Mesenchymal stem cell (in vitro differentiated cells and primary cell): ENCODE data around the gene KRTAP10-2.
"Not testable (repeated sequence)": the region's sequence is repeated elsewhere in the genome, so short reads cannot be mapped to it uniquely, and the experiment has no call there.

ENCODE experiments used
- DNase-seq: peaks from one replicate; pipeline ENCODE4 v3.0.0-alpha.2; 2013
- H2AFZ ChIP-seq: one replicate; pipeline ENCODE4 v1.6.1; 2013; ENCODE audit warnings: low read depth, mild to moderate bottlenecking, control low read depth, inconsistent platforms, low read length, moderate library complexity
- H2AK5ac ChIP-seq: 2 replicates; pipeline ENCODE4 v1.6.1; 2013; ENCODE audit warnings: low read length, moderate library complexity, mild to moderate bottlenecking, inconsistent platforms; ENCODE audit not compliant: severe bottlenecking
- H2BK120ac ChIP-seq: one replicate; pipeline ENCODE4 v1.6.1; 2013; ENCODE audit warnings: low read depth, mild to moderate bottlenecking, inconsistent platforms, low read length, moderate library complexity
- H2BK12ac ChIP-seq, 2 experiments: one replicate each; pipeline ENCODE4 v1.6.1; 2013; ENCODE audit warnings: inconsistent platforms in 2 of 2, low read length in 2 of 2, mild to moderate bottlenecking in 2 of 2, moderate library complexity in 2 of 2, control low read depth in 1 of 2
- H2BK15ac ChIP-seq: one replicate; pipeline ENCODE4 v1.6.1; 2013; ENCODE audit warnings: mild to moderate bottlenecking, low read depth, inconsistent platforms; ENCODE audit not compliant: poor library complexity, severe bottlenecking
- H2BK5ac ChIP-seq: 2 replicates; pipeline ENCODE4 v1.6.1; 2013; ENCODE audit warnings: low read depth, mild to moderate bottlenecking, low read length, control low read depth, inconsistent platforms; ENCODE audit not compliant: poor library complexity, severe bottlenecking
- H3K14ac ChIP-seq, 2 experiments: one replicate each; pipeline ENCODE4 v1.6.1; 2013; ENCODE audit warnings: inconsistent platforms in 2 of 2, low read length in 2 of 2, control low read depth in 1 of 2, mild to moderate bottlenecking in 1 of 2, moderate library complexity in 1 of 2
- H3K18ac ChIP-seq, 2 experiments: one replicate each; pipeline ENCODE4 v1.6.1; 2013; ENCODE audit warnings: inconsistent platforms in 2 of 2, low read length in 2 of 2, control low read depth in 1 of 2, low read depth in 1 of 2, mild to moderate bottlenecking in 1 of 2
- H3K23ac ChIP-seq, 2 experiments: one replicate each; pipeline ENCODE4 v1.6.1; 2013; ENCODE audit warnings: inconsistent platforms in 2 of 2, low read length in 2 of 2, mild to moderate bottlenecking in 2 of 2, moderate library complexity in 2 of 2, control low read depth in 1 of 2
- H3K27ac ChIP-seq: 2 replicates; pipeline ENCODE4 v1.5.1; 2013; ENCODE audit warnings: mild to moderate bottlenecking, moderate library complexity, low read length, control low read depth, inconsistent platforms; ENCODE audit not compliant: poor library complexity, severe bottlenecking
- H3K27me3 ChIP-seq, 2 experiments: 2 replicates each; pipeline versions ENCODE4 v1.6.1 to v1.7.0; 2013; ENCODE audit warnings: low read length in 2 of 2, mild to moderate bottlenecking in 2 of 2, moderate library complexity in 2 of 2, control low read depth in 1 of 2, inconsistent platforms in 1 of 2; ENCODE audit not compliant: control insufficient read depth in 1 of 2, insufficient read depth in 1 of 2
- H3K36me3 ChIP-seq, 2 experiments: 2 replicates each; pipeline versions ENCODE4 v1.6.1 to v1.7.0; 2013; ENCODE audit warnings: low read length in 2 of 2, control low read depth in 1 of 2, inconsistent platforms in 1 of 2, low read depth in 1 of 2, mild to moderate bottlenecking in 1 of 2; ENCODE audit not compliant: insufficient read depth in 2 of 2, control insufficient read depth in 1 of 2
- H3K4ac ChIP-seq, 2 experiments: one replicate each; pipeline ENCODE4 v1.6.1; 2013; ENCODE audit warnings: inconsistent platforms in 2 of 2, low read length in 2 of 2, mild to moderate bottlenecking in 2 of 2, moderate library complexity in 2 of 2, control low read depth in 1 of 2, low read depth in 1 of 2
- H3K4me1 ChIP-seq: 2 replicates; pipeline ENCODE4 v1.6.1; 2013; ENCODE audit warnings: low read depth, low read length, control low read depth; ENCODE audit not compliant: control insufficient read depth, insufficient read depth
- H3K4me2 ChIP-seq: 2 replicates; pipeline ENCODE4 v1.6.1; 2013; ENCODE audit warnings: low read length, mild to moderate bottlenecking, inconsistent platforms; ENCODE audit not compliant: poor library complexity, severe bottlenecking
- H3K4me3 ChIP-seq, 2 experiments: 2 replicates each; pipeline versions ENCODE4 v1.5.1 to v1.7.0; 2013; ENCODE audit warnings: low read length in 2 of 2, mild to moderate bottlenecking in 2 of 2, control low read depth in 1 of 2, low read depth in 1 of 2; ENCODE audit not compliant: insufficient read depth in 1 of 2
- H3K79me1 ChIP-seq: replicated peaks from 2 replicates; pipeline ENCODE4 v1.6.1; 2013; ENCODE audit warnings: mild to moderate bottlenecking, control low read depth, low read length, inconsistent platforms; ENCODE audit not compliant: poor library complexity, severe bottlenecking
- H3K9ac ChIP-seq: 2 replicates; pipeline ENCODE4 v1.7.0; 2013; ENCODE audit warnings: mild to moderate bottlenecking, low read length, moderate library complexity
- H3K9me3 ChIP-seq: 2 replicates; pipeline ENCODE4 v1.7.0; 2013; ENCODE audit warnings: mild to moderate bottlenecking, low read length; ENCODE audit not compliant: control insufficient read depth
- H4K8ac ChIP-seq: one replicate; pipeline ENCODE4 v1.6.1; 2013; ENCODE audit warnings: inconsistent platforms, mild to moderate bottlenecking, low read length, moderate library complexity
- H4K91ac ChIP-seq: one replicate; pipeline ENCODE4 v1.6.1; 2013; ENCODE audit warnings: mild to moderate bottlenecking, low read length, inconsistent platforms
- WGBS: methylation state at CpG from one replicate; pipeline ENCODE4 v1.1.7; 2013; ENCODE audit warnings: mixed read lengths; 5-methylcytosine and 5-hydroxymethylcytosine counted together

The KRTAP10-2 gene

DNA sequence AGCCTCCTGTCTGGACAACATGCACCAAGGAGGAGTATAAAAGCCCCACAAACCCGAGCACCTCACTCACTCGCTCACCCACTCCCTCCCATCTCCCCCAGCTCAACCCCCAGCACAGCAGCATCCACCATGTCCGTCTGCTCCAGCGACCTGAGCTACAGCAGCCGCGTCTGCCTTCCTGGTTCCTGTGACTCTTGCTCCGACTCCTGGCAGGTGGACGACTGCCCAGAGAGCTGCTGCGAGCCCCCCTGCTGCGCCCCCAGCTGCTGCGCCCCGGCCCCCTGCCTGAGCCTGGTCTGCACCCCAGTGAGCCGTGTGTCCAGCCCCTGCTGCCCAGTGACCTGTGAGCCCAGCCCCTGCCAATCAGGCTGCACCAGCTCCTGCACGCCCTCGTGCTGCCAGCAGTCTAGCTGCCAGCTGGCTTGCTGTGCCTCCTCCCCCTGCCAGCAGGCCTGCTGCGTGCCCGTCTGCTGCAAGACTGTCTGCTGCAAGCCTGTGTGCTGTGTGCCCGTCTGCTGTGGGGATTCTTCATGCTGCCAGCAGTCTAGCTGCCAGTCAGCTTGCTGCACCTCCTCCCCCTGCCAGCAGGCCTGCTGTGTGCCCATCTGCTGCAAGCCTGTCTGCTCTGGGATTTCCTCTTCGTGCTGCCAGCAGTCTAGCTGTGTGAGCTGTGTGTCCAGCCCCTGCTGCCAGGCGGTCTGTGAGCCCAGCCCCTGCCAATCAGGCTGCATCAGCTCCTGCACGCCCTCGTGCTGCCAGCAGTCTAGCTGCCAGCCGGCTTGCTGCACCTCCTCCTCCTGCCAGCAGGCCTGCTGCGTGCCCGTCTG, 22.5 kb upstream of the KRTAP10-2 start, which contains the start of gene KRTAP10-4:
TSS of gene KRTAP10-4 (plus strand) at position 100 of the 827 bp plus-strand sequence. CDS start at position 130, 30 bp downstream.
- H2AFZ ChIP-seq, H3K23ac ChIP-seq, H3K18ac ChIP-seq, H4K8ac ChIP-seq, H3K9ac ChIP-seq, H4K91ac ChIP-seq, H3K14ac ChIP-seq, H3K4me2 ChIP-seq, H2AK5ac ChIP-seq, DNase-seq, H3K27me3 ChIP-seq, H2BK15ac ChIP-seq, H2BK5ac ChIP-seq, H2BK120ac ChIP-seq, H3K79me1 ChIP-seq, H3K4me1 ChIP-seq, H3K36me3 ChIP-seq, H3K4ac ChIP-seq, H2BK12ac ChIP-seq, H3K27ac ChIP-seq: not testable (repeated sequence)
- 83% methylated on average over 19 of the region's 25 CpGs for WGBS
- Histone ChIP-seq H3K4me3 (peak within 1 kb of the TSS in 1 of 2 experiments; percentile 22), H3K9me3 (peaks cover 37% of the 10 kb centered on the region)

GRCh38 chr21:44572959-44573583, 21.8 kb upstream of the KRTAP10-2 start:
- Histone ChIP-seq H3K27me3 (no peaks in the 10 kb centered on the region), H3K14ac (no peak overlapping the region), H2AFZ (no peak overlapping the region), H2AK5ac (no peak overlapping the region), H4K8ac (no peak overlapping the region), H4K91ac (no peak overlapping the region), H2BK120ac (no peak overlapping the region), H3K4me1 (no peaks in the 10 kb centered on the region), H3K4ac (no peak overlapping the region), H3K36me3 (no peaks in the 10 kb centered on the region), H3K23ac (no peak overlapping the region), H3K27ac (no peak overlapping the region), H3K4me2 (no peak overlapping the region), H3K18ac (no peak overlapping the region), H2BK5ac (no peak overlapping the region), H2BK12ac (no peak overlapping the region), H3K9ac (no peak overlapping the region), H3K4me3 (peak overlapping the region in 1 of 2 experiments; percentile 22), H3K9me3 (peaks cover 31% of the 10 kb centered on the region), H2BK15ac (no peak overlapping the region), H3K79me1 (no peaks in the 10 kb centered on the region)
- DNase-seq: peak; percentile 0
- 86% methylated on average over 15 of the region's 15 CpGs for WGBS

DNA sequence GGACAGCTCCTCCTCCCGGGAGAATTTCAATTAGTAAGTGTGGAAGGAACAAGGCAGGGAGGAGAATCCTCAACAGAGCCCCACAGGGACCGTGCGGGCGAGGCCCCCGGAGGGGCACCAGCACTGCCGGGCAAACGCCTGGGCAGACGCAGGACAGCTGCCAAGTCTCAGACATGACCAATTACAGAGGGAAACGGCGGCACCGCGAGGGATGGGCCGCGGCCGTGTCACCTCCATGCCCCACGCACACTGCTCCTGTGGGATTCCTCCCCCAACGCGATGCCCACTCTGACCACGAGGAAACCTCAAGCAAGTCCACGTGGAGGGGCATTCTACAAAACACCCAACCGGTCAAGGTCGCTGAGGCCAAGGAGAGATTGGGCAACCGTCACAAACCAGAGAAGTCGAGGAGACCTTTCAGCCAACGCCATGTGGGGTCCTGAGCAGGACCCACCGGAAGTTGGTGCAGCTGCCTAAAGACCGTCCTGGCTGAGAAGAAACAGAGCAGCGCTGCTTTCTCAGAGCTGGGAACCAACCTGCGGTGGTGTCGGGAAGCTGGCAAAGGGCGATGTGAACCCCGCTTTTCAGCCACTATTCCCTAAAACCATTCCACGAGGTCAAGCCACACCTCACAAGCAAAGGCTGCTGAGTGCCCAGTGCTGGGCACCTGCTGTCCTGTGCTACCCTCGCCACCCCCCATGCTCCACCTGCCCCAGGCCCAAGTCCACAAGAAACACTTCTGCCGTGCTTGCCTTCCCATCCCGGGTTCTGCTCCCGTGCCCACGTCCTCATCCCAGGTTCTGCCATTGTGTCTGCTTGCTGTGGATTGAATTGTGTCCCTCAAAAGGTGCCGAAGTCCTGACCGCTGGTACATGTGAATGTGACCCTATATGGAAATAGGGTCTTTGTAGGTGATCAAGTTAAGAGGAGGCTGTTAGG, 20.8 kb upstream of the KRTAP10-2 start:
- peaks cover 25% of the 10 kb centered on the region for H3K9me3 ChIP-seq
- H2BK15ac ChIP-seq: no peak overlapping the region
- no peaks in the 10 kb centered on the region for H3K79me1 ChIP-seq
- no peak for DNase-seq
- H2BK120ac ChIP-seq: no peak overlapping the region
- H3K4ac ChIP-seq: no peak overlapping the region
- no peak overlapping the region for H4K91ac ChIP-seq
- no peaks in the 10 kb centered on the region for H3K27me3 ChIP-seq
- H3K36me3 ChIP-seq: no peaks in the 10 kb centered on the region
- H3K18ac ChIP-seq: no peak overlapping the region
- H2BK5ac ChIP-seq: no peak overlapping the region
- H3K4me2 ChIP-seq: no peak overlapping the region
- H3K4me3 ChIP-seq: no peak overlapping the region
- H3K4me1 ChIP-seq: no peaks in the 10 kb centered on the region
- H3K27ac ChIP-seq: no peak overlapping the region
- no peak overlapping the region for H2BK12ac ChIP-seq
- no peak overlapping the region for H2AFZ ChIP-seq
- H3K14ac ChIP-seq: no peak overlapping the region
- H2AK5ac ChIP-seq: no peak overlapping the region
- WGBS: 86% methylated on average over 39 of the region's 40 CpGs
- no peak overlapping the region for H3K23ac ChIP-seq
- no peak overlapping the region for H3K9ac ChIP-seq
- no peak overlapping the region for H4K8ac ChIP-seq
